ENCODE results near the gene GK2. TPM values are rescaled to one million over a fixed set of nuclear protein-coding genes. Genes with fewer than 3 reads are reported as not detected.

The GK2 gene
- not detected for total RNA-seq

DNA sequence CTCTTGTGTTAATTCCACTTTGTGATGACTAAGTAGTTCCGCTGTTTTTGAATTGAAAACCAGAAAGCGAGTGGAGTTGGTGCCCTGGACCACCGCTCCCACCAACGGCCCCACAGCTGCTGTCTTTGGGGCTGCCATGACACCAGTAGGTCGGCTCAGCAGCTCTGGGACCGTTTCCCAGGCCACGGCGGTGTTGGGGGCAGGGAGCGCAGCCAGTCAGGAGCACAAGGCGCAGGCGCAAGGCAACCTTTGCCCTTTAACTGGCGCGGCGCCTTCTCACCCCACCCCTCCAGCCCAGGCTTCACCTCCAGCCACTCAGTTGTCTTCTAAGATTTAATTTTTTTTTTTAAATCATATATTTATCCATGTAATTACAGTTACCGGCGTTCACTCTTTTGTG lies at the start of gene GK2:
GK2 (minus strand) TSS at position 166 of the 400 bp plus-strand sequence; CDS start at position 138, 28 bp downstream.
- H3K4me3 ChIP-seq, result no peak within 1 kb of the TSS
- H3K27me3 ChIP-seq, result no peaks in the 10 kb centered on the region
- H3K4me1 ChIP-seq, result no peaks in the 10 kb centered on the region
- DNase-seq, result no peak
- TF ChIP-seq, protein P1, sequence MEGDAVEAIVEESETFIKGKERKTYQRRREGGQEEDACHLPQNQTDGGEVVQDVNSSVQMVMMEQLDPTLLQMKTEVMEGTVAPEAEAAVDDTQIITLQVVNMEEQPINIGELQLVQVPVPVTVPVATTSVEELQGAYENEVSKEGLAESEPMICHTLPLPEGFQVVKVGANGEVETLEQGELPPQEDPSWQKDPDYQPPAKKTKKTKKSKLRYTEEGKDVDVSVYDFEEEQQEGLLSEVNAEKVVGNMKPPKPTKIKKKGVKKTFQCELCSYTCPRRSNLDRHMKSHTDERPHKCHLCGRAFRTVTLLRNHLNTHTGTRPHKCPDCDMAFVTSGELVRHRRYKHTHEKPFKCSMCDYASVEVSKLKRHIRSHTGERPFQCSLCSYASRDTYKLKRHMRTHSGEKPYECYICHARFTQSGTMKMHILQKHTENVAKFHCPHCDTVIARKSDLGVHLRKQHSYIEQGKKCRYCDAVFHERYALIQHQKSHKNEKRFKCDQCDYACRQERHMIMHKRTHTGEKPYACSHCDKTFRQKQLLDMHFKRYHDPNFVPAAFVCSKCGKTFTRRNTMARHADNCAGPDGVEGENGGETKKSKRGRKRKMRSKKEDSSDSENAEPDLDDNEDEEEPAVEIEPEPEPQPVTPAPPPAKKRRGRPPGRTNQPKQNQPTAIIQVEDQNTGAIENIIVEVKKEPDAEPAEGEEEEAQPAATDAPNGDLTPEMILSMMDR (IDR thresholded peaks at IDR 0.05), result no peak
- H3K27ac ChIP-seq, result no peak within 1 kb of the TSS
- H3K9ac ChIP-seq (ENCODE audit: low read depth in 2 of 2, low read length in 2 of 2), result no peak within 1 kb of the TSS
- no peaks in the 10 kb centered on the region for H3K36me3 ChIP-seq
- H3K9me3 ChIP-seq, result no peaks in the 10 kb centered on the region
- intact Hi-C loops (cut with DNase I), result no loop called here

DNA sequence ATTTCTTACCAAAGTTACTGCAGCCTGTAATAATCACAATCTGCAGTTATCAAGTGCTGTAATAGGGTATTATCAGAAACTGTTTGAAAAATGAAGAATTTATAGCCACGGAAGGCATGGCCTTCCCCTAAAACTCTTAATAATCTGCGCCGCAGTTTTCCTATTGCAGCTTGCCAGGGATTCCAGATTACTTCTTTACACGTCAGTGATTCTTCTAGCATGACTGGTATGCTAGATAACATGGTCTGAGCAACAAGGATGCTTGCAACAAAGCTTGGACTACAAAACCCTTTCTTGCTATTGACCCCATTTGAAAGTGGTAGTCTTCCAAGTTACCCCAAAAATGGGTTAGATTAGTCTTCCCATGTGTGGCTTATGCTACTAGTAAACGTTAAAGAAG lies 47.2 kb upstream of the GK2 start:
- H3K9me3 ChIP-seq, result no peaks in the 10 kb centered on the region
- DNase-seq, result no peak
- no peak overlapping the region for H3K4me3 ChIP-seq
- TF ChIP-seq, protein P1 (IDR thresholded peaks at IDR 0.05), result no peak
- no peak overlapping the region for H3K27ac ChIP-seq
- no peak overlapping the region for H3K9ac ChIP-seq (ENCODE audit: low read depth in 2 of 2, low read length in 2 of 2)
- no peaks in the 10 kb centered on the region for H3K36me3 ChIP-seq
- H3K4me1 ChIP-seq, result no peaks in the 10 kb centered on the region
- intact Hi-C loops (cut with DNase I), result no loop called here
- no peaks in the 10 kb centered on the region for H3K27me3 ChIP-seq

DNA sequence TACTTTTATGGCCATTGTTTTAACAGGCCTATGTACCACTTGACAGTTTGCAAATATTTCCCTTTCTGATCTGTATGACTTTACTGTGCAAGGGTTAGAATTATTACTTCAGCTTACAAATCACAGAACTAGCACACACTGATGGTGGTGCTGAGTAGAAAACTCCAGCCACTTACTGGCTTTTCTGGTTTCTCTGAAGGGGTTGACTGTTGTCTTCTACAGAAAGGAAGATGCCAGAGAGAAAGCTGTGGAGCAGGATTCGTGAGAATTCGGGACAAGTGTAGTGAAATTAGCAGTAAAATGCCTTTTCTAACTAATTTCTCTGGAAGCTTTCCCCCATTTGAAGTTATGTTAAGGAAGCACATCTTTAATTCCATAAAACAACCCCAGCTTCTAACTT lies 46.6 kb upstream of the GK2 start:
- Histone ChIP-seq H3K36me3 (no peaks in the 10 kb centered on the region), H3K27ac (no peak overlapping the region), H3K9ac (ENCODE audit: low read depth in 2 of 2, low read length in 2 of 2) (no peak overlapping the region), H3K9me3 (no peaks in the 10 kb centered on the region), H3K4me3 (no peak overlapping the region), H3K27me3 (no peaks in the 10 kb centered on the region), H3K4me1 (no peaks in the 10 kb centered on the region)
- intact Hi-C loops (cut with DNase I), result no loop called here
- no peak for DNase-seq
- TF ChIP-seq, protein P1 (IDR thresholded peaks at IDR 0.05), result no peak

DNA sequence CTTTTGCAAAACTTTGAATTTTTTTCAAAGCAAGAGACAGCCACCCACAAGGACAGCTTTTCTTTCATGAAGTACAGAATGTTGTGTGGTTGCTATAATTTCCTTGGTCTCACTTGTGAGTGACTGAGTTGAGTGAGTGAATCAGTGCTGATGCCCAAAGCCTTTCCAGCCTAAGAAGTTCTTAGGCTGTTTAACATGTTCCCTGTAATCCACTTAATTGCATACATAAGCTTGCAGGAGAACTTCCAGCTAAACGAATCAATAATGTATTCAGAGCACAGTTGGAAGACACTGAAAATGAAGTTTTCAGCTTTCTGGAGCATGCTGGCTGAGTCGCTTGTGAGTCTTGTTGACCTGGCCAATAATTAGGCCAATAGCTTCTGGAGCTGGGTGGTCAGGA lies 42.0 kb upstream of the GK2 start:
- no peaks in the 10 kb centered on the region for H3K36me3 ChIP-seq

DNA sequence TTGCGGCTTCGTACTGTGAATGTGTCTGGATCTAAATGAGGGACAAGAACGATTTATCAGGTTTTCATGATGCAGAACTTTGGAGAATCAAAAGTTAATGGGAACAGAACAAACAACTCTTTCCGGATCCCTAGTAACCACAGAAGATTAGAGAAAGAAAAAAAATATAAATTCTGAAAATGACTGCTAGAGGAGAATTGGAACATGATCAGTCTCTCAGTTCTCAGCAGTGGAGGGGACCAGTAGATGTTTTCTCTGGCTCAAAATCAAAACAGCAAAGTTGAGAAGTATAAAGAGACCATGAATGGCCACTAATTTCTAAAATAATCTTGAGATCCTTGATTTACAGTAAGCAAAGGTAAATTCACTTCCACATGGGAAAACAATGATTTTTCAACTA lies 38.1 kb upstream of the GK2 start:
- H3K4me1 ChIP-seq, result no peaks in the 10 kb centered on the region
- no peaks in the 10 kb centered on the region for H3K36me3 ChIP-seq
- intact Hi-C loops (cut with DNase I), result no loop called here
- TF ChIP-seq, protein P1 (IDR thresholded peaks at IDR 0.05), result no peak
- H3K9me3 ChIP-seq, result no peaks in the 10 kb centered on the region
- no peak overlapping the region for H3K9ac ChIP-seq (ENCODE audit: low read depth in 2 of 2, low read length in 2 of 2)
- no peak overlapping the region for H3K27ac ChIP-seq
- DNase-seq, result no peak
- no peak overlapping the region for H3K4me3 ChIP-seq
- no peaks in the 10 kb centered on the region for H3K27me3 ChIP-seq

More for the DNA sequence above, 42.0 kb upstream of the GK2 start:
- no peak for DNase-seq
- H3K4me1 ChIP-seq, result no peaks in the 10 kb centered on the region
- intact Hi-C loops (cut with DNase I), result no loop called here
- no peaks in the 10 kb centered on the region for H3K27me3 ChIP-seq
- TF ChIP-seq, protein P1 (IDR thresholded peaks at IDR 0.05), result no peak
- H3K9me3 ChIP-seq, result no peaks in the 10 kb centered on the region
- H3K4me3 ChIP-seq, result no peak overlapping the region
- H3K9ac ChIP-seq (ENCODE audit: low read depth in 2 of 2, low read length in 2 of 2), result no peak overlapping the region
- no peak overlapping the region for H3K27ac ChIP-seq

DNA sequence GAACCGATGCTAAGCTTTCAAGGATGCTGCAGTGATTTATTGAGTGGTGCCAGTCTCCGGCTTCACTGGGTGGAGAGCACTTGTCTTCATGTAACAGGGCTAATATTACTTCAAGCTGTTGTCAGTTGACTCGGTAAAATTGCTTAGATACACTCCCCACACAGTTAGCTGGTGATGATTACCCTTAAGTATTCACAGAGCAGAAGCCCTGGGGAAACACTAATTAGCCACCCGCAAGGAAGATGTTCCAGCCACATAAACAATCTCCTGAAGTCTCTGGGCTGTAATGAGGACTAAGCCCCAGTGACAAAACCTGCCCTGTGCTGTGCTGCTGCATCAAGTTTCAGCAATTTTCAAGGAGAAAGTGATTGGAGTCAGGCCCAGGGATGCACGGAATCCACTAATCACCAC lies 37.3 kb upstream of the GK2 start:
- no peaks in the 10 kb centered on the region for H3K27me3 ChIP-seq
- no peak for DNase-seq
- no peak overlapping the region for H3K27ac ChIP-seq
- H3K4me3 ChIP-seq, result no peak overlapping the region
- H3K36me3 ChIP-seq, result no peaks in the 10 kb centered on the region
- H3K4me1 ChIP-seq, result no peaks in the 10 kb centered on the region
- no peak overlapping the region for H3K9ac ChIP-seq (ENCODE audit: low read depth in 2 of 2, low read length in 2 of 2)
- TF ChIP-seq, protein P1 (IDR thresholded peaks at IDR 0.05), result no peak
- intact Hi-C loops (cut with DNase I), result no loop called here
- H3K9me3 ChIP-seq, result no peaks in the 10 kb centered on the region
